GM18907 (cell line): ENCODE results near the gene ACACA.

Experiments
- ATAC-seq: cut with Tn5 transposase; IDR thresholded peaks from one replicate; pipeline ENCODE4 v1.9.1; 2021; ENCODE audit warnings: mild to moderate bottlenecking, moderate library complexity; ENCODE audit not compliant: unreplicated experiment

Gene ACACA

DNA sequence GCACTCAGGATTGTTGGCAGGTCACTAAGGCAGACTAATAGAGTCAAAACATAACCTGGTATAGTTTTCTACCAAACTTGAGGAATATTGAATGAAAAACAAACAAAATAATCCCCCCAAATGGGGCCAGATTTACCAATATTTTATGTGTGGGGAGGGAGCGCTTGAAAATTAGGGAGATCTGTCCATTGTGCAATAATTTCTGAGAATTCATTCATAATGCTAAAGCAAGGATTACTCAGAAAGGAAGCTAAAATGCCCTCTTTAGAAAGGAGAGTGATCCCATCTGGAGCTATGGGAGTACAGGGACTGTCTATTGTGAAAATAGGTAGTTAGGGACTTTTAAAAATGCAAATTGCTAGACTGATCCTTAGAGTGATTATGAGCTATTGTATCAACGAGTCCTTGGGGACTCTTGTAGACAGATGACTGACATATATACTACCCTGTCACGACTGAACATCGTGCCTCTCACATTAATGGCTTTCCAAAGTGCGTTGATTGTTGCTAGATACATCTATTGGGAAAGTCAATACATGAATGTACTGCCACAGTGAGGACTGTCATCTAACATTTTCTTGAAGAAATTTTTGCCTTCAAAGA, 264.2 kb downstream of the ACACA start:
- ATAC-seq, result no peak

DNA sequence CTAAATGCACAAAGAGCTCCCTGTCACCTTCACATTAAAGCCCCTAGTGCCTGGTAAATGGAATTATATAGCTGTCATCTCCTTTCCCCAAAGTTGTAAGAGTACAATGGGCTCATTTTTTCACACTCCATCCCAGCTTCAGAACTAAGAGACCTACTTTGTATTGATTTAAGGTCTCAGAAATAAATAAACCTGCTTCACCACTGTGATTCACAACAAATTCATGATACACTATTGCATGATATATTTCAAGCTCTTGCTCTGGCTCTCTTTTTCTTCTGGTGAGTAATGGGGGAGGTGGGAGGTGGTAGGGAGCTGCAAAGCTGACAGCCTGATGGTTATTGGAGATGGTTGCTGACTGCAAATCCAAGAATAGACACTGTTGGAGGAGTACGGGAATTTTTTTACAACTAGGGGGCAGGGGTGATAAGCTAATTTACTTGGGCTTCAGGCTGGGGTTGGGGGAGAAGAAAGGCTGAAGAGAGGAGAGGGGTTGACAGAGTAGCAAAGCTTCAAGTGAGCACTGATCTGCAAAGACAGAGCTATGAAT, 268.0 kb downstream of the ACACA start:
- no peak for ATAC-seq

- ATAC-seq, result no peak
Measured at GRCh38 chr17:37137906-37138514, 268.6 kb downstream of the ACACA start.

DNA sequence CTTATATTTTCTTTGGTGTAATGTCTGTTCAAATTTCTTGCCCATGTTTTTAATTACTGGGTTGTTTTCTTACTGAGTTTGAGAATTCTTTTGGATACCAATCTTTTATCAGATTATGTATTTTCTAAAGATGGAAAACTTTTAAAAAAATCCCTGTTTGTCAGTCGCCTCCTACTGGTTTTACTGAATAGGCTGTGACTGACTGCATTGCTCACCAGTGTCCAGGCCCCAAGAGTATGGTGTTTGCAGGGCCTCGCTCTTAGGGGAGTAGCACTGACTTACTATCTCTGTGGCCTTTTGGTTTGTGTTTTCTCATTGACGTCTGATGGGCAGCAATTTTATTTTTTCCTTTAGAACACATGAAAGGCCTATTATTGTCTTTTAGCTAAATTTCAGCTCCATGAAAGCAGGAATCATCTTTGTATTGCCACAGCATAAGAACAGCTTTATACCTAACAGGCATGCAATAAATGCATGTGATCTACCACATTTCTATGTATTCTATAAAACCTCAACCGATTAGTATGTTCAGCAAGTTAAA, 269.5 kb downstream of the ACACA start:
- ATAC-seq, result no peak

- no peak for ATAC-seq
Measured at GRCh38 chr17:37135576-37135975, 271.1 kb downstream of the ACACA start.

GRCh38 chr17:37134050-37134449, 272.6 kb downstream of the ACACA start:
- ATAC-seq, result no peak

DNA sequence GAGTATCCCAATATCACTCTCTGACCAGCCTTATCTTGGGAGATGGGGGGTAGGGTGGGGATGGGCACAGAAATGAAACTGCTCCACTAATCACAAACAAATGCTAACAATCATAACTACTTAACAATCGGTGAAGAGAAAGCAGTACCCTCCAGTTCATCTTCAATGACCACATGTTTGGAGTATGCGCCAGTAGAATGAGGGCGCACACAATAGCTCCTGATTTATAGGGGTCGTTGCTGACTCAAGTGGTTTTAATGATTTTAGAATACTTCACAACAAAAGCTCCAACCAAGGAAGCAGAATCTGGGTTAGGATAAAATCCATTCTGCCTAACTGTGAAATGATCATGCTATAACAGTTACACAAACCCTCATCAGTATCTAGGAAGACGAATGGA, 273.5 kb downstream of the ACACA start:
- ATAC-seq, result no peak

- ATAC-seq, result no peak
Measured at GRCh38 chr17:37131669-37132611, 274.7 kb downstream of the ACACA start.

GRCh38 chr17:37130984-37131446, 275.6 kb downstream of the ACACA start:
- no peak for ATAC-seq

DNA sequence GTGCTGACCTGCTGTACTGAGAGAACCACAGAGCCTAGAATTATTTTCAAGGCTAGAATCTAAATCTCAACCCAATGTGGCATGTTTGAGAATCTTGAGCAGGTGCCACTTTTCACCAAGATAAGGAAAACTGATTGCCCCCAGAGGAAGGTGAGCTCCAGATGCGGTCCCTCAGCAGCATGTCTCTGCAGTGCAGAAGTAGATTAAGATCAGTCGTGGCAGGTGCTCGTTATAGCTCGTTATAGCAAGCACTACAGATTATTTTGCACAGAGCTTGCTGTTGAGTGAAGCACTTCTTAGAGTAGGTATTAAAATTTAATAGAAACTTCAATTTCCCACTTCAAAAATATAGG, 281.8 kb downstream of the ACACA start:
- no peak for ATAC-seq

- no peak for ATAC-seq
Measured at GRCh38 chr17:37123941-37124820, 282.5 kb downstream of the ACACA start.

DNA sequence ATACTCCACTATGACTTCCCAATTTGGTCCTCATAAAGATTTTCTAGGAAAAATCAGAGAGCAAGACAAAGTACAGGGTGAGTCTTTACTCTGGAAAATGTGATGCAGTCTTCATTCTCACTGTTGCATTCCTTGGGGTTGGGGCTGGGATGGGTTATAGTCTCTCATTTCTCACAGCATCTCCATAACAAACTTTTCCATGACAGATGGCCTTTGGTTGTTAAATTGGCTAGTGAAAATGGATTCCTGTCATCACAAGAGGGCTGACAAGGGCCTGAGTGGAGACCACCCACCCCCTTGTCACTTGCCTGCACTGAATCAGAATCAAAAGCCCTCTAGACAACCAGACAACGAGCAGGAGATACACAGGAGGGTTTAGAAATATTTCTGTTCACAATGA, 283.2 kb downstream of the ACACA start:
- no peak for ATAC-seq

DNA sequence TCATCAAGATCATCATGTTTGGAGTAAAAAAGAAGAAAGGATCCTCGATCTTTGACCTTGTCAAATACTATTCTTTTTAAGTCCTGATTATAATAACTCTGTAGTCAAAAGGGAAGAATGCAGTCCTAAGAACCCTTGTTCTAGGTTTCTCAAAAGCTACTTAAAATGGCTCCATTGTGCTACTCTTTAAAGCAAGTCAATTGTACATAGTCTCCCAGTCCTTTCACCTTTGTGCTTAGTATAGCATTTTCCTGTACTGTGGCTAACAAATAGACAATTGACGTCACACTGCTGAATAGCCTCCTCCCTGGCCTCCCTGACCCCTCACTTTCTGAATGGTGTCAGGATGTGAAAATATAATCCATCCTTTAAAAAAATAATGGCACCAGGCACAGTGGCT, 285.0 kb downstream of the ACACA start:
- ATAC-seq, result no peak

DNA sequence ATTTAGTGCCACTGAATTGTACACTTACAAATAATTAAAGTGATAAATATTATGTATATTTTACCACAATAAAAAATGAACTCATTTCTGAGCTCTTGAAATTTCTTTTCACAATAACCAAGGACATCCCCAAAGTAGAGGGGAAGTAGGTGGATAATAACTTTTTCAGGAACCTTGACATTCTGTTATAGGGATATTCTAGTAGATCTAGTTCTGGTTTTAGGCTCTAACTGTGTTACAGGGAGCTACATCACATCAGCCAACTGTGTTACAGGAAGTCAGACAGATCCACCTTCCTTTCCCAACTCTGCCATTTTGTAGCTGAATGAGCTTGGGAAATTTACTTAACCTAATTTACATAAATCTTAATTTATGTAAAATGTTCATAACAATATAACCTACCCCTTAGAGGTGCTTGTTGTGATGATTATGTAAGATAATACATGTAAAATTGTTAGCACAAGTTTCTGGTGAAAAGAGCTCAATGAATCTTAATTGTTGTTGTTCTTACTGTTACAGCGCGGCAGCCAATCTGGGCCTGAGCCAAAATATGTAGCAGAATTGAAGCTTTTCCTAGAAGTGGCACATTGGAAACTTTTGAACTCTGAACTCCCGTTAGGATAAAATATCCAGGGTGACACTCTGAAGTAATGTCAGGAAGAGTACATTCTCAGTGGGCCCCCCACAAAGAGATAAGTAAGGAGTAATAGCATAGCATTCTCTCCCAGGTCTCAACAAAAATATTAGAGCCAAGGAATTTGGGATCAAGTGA, 288.1 kb downstream of the ACACA start:
- no peak for ATAC-seq

- no peak for ATAC-seq
Measured at GRCh38 chr17:37117373-37118142, 289.1 kb downstream of the ACACA start.

- ATAC-seq, result no peak
Measured at GRCh38 chr17:37116671-37117185, 289.9 kb downstream of the ACACA start.

- ATAC-seq, result no peak
Measured at GRCh38 chr17:37111329-37111728, 295.3 kb downstream of the ACACA start.

GRCh38 chr17:37110746-37111145, 295.9 kb downstream of the ACACA start:
- ATAC-seq, result no peak
